ENCODE measurements around the gene BANP. TPM values are rescaled to one million over a fixed set of nuclear protein-coding genes. Genes with fewer than 3 reads are reported as not detected.

The BANP gene
- total RNA-seq, 1 experiment from 2014 or later, result 34.5 TPM

DNA sequence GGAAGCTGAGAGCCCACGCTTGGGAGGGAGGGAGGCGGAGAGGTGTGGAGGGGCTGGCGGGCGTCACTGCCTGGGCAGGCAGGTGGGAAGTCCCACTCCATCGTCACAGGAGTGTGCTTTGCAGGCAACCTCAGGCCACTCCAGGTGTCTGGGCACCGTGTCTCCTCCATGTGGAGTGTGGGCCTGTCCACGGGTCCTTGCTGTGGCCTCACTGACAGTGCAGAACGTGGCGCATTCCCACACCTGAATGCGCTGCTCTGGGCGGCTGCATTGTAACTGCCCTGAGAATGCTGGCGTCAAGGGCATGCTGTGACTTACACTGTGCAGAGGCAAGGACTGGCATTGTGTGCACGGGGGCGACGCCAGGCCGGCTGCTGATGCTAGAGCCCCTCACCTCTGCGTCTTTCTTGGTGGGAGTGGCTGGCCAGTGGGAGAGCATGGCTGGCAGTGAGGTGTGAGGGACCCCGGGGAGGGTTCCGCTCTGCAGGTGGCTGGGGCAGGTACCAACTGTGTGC is 66.4 kb downstream of the BANP start:
- no peak overlapping the region for H3K4me3 Mint-ChIP-seq
- TF ChIP-seq EMX1 (CRISPR knock-in tag; IDR thresholded peaks at IDR 0.05) (no peak), CBFB (CRISPR knock-in tag; IDR thresholded peaks at IDR 0.05; ENCODE audit: low read depth) (no peak), FOXP1 (CRISPR knock-in tag; IDR thresholded peaks at IDR 0.05; ENCODE audit: borderline replicate concordance) (no peak), ZNF423 (CRISPR knock-in tag; IDR thresholded peaks at IDR 0.05) (no peak), TEAD1 (CRISPR knock-in tag; IDR thresholded peaks at IDR 0.05) (no peak), IRF2 (CRISPR knock-in tag; IDR thresholded peaks at IDR 0.05; ENCODE audit: borderline replicate concordance, low read depth) (no peak)
- TF ChIP-seq, protein P1, sequence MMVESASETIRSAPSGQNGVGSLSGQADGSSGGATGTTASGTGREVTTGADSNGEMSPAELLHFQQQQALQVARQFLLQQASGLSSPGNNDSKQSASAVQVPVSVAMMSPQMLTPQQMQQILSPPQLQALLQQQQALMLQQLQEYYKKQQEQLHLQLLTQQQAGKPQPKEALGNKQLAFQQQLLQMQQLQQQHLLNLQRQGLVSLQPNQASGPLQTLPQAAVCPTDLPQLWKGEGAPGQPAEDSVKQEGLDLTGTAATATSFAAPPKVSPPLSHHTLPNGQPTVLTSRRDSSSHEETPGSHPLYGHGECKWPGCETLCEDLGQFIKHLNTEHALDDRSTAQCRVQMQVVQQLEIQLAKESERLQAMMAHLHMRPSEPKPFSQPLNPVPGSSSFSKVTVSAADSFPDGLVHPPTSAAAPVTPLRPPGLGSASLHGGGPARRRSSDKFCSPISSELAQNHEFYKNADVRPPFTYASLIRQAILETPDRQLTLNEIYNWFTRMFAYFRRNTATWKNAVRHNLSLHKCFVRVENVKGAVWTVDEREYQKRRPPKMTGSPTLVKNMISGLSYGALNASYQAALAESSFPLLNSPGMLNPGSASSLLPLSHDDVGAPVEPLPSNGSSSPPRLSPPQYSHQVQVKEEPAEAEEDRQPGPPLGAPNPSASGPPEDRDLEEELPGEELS (CRISPR knock-in tag; IDR thresholded peaks at IDR 0.05), result no peak
- TF ChIP-seq, protein P2, sequence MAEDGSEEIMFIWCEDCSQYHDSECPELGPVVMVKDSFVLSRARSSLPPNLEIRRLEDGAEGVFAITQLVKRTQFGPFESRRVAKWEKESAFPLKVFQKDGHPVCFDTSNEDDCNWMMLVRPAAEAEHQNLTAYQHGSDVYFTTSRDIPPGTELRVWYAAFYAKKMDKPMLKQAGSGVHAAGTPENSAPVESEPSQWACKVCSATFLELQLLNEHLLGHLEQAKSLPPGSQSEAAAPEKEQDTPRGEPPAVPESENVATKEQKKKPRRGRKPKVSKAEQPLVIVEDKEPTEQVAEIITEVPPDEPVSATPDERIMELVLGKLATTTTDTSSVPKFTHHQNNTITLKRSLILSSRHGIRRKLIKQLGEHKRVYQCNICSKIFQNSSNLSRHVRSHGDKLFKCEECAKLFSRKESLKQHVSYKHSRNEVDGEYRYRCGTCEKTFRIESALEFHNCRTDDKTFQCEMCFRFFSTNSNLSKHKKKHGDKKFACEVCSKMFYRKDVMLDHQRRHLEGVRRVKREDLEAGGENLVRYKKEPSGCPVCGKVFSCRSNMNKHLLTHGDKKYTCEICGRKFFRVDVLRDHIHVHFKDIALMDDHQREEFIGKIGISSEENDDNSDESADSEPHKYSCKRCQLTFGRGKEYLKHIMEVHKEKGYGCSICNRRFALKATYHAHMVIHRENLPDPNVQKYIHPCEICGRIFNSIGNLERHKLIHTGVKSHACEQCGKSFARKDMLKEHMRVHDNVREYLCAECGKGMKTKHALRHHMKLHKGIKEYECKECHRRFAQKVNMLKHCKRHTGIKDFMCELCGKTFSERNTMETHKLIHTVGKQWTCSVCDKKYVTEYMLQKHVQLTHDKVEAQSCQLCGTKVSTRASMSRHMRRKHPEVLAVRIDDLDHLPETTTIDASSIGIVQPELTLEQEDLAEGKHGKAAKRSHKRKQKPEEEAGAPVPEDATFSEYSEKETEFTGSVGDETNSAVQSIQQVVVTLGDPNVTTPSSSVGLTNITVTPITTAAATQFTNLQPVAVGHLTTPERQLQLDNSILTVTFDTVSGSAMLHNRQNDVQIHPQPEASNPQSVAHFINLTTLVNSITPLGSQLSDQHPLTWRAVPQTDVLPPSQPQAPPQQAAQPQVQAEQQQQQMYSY (CRISPR knock-in tag; IDR thresholded peaks at IDR 0.05), result no peak
- TF ChIP-seq, protein P3, sequence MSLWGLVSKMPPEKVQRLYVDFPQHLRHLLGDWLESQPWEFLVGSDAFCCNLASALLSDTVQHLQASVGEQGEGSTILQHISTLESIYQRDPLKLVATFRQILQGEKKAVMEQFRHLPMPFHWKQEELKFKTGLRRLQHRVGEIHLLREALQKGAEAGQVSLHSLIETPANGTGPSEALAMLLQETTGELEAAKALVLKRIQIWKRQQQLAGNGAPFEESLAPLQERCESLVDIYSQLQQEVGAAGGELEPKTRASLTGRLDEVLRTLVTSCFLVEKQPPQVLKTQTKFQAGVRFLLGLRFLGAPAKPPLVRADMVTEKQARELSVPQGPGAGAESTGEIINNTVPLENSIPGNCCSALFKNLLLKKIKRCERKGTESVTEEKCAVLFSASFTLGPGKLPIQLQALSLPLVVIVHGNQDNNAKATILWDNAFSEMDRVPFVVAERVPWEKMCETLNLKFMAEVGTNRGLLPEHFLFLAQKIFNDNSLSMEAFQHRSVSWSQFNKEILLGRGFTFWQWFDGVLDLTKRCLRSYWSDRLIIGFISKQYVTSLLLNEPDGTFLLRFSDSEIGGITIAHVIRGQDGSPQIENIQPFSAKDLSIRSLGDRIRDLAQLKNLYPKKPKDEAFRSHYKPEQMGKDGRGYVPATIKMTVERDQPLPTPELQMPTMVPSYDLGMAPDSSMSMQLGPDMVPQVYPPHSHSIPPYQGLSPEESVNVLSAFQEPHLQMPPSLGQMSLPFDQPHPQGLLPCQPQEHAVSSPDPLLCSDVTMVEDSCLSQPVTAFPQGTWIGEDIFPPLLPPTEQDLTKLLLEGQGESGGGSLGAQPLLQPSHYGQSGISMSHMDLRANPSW (CRISPR knock-in tag; conservative IDR thresholded peaks at IDR 0.05; ENCODE audit: low read depth), result no peak
- TF ChIP-seq, protein P4, sequence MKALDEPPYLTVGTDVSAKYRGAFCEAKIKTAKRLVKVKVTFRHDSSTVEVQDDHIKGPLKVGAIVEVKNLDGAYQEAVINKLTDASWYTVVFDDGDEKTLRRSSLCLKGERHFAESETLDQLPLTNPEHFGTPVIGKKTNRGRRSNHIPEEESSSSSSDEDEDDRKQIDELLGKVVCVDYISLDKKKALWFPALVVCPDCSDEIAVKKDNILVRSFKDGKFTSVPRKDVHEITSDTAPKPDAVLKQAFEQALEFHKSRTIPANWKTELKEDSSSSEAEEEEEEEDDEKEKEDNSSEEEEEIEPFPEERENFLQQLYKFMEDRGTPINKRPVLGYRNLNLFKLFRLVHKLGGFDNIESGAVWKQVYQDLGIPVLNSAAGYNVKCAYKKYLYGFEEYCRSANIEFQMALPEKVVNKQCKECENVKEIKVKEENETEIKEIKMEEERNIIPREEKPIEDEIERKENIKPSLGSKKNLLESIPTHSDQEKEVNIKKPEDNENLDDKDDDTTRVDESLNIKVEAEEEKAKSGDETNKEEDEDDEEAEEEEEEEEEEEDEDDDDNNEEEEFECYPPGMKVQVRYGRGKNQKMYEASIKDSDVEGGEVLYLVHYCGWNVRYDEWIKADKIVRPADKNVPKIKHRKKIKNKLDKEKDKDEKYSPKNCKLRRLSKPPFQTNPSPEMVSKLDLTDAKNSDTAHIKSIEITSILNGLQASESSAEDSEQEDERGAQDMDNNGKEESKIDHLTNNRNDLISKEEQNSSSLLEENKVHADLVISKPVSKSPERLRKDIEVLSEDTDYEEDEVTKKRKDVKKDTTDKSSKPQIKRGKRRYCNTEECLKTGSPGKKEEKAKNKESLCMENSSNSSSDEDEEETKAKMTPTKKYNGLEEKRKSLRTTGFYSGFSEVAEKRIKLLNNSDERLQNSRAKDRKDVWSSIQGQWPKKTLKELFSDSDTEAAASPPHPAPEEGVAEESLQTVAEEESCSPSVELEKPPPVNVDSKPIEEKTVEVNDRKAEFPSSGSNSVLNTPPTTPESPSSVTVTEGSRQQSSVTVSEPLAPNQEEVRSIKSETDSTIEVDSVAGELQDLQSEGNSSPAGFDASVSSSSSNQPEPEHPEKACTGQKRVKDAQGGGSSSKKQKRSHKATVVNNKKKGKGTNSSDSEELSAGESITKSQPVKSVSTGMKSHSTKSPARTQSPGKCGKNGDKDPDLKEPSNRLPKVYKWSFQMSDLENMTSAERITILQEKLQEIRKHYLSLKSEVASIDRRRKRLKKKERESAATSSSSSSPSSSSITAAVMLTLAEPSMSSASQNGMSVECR (CRISPR knock-in tag; IDR thresholded peaks at IDR 0.05; ENCODE audit: borderline replicate concordance), result no peak
- TF ChIP-seq, protein P5, sequence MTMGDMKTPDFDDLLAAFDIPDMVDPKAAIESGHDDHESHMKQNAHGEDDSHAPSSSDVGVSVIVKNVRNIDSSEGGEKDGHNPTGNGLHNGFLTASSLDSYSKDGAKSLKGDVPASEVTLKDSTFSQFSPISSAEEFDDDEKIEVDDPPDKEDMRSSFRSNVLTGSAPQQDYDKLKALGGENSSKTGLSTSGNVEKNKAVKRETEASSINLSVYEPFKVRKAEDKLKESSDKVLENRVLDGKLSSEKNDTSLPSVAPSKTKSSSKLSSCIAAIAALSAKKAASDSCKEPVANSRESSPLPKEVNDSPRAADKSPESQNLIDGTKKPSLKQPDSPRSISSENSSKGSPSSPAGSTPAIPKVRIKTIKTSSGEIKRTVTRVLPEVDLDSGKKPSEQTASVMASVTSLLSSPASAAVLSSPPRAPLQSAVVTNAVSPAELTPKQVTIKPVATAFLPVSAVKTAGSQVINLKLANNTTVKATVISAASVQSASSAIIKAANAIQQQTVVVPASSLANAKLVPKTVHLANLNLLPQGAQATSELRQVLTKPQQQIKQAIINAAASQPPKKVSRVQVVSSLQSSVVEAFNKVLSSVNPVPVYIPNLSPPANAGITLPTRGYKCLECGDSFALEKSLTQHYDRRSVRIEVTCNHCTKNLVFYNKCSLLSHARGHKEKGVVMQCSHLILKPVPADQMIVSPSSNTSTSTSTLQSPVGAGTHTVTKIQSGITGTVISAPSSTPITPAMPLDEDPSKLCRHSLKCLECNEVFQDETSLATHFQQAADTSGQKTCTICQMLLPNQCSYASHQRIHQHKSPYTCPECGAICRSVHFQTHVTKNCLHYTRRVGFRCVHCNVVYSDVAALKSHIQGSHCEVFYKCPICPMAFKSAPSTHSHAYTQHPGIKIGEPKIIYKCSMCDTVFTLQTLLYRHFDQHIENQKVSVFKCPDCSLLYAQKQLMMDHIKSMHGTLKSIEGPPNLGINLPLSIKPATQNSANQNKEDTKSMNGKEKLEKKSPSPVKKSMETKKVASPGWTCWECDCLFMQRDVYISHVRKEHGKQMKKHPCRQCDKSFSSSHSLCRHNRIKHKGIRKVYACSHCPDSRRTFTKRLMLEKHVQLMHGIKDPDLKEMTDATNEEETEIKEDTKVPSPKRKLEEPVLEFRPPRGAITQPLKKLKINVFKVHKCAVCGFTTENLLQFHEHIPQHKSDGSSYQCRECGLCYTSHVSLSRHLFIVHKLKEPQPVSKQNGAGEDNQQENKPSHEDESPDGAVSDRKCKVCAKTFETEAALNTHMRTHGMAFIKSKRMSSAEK (CRISPR knock-in tag; IDR thresholded peaks at IDR 0.05; ENCODE audit: borderline replicate concordance), result no peak
- TF ChIP-seq, protein P6, sequence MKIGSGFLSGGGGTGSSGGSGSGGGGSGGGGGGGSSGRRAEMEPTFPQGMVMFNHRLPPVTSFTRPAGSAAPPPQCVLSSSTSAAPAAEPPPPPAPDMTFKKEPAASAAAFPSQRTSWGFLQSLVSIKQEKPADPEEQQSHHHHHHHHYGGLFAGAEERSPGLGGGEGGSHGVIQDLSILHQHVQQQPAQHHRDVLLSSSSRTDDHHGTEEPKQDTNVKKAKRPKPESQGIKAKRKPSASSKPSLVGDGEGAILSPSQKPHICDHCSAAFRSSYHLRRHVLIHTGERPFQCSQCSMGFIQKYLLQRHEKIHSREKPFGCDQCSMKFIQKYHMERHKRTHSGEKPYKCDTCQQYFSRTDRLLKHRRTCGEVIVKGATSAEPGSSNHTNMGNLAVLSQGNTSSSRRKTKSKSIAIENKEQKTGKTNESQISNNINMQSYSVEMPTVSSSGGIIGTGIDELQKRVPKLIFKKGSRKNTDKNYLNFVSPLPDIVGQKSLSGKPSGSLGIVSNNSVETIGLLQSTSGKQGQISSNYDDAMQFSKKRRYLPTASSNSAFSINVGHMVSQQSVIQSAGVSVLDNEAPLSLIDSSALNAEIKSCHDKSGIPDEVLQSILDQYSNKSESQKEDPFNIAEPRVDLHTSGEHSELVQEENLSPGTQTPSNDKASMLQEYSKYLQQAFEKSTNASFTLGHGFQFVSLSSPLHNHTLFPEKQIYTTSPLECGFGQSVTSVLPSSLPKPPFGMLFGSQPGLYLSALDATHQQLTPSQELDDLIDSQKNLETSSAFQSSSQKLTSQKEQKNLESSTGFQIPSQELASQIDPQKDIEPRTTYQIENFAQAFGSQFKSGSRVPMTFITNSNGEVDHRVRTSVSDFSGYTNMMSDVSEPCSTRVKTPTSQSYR (CRISPR knock-in tag; IDR thresholded peaks at IDR 0.05), result no peak
- TF ChIP-seq, protein P7, sequence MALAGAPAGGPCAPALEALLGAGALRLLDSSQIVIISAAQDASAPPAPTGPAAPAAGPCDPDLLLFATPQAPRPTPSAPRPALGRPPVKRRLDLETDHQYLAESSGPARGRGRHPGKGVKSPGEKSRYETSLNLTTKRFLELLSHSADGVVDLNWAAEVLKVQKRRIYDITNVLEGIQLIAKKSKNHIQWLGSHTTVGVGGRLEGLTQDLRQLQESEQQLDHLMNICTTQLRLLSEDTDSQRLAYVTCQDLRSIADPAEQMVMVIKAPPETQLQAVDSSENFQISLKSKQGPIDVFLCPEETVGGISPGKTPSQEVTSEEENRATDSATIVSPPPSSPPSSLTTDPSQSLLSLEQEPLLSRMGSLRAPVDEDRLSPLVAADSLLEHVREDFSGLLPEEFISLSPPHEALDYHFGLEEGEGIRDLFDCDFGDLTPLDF (CRISPR knock-in tag; IDR thresholded peaks at IDR 0.05), result no peak
- POLR2A ChIA-PET, result no interaction called here
- DNase-seq (ENCODE audit: low spot score) (no peak), ATAC-seq (no peak)
- H3K36me3 Mint-ChIP-seq, result peaks cover 25% of the 10 kb centered on the region
- peaks cover 6% of the 10 kb centered on the region for H3K4me1 Mint-ChIP-seq
- CTCF ChIA-PET, result no interaction called here
- no peaks in the 10 kb centered on the region for H3K9me3 Mint-ChIP-seq
- no peak overlapping the region for H3K27ac Mint-ChIP-seq
- no peaks in the 10 kb centered on the region for H3K27me3 Mint-ChIP-seq (ENCODE audit: low read depth)

All from WTC11 (cell line).